Omental fat pad (tissue), 4 donors: ENCODE measurements around the gene TECTA. TPM values are rescaled to one million over a fixed set of nuclear protein-coding genes. Genes with fewer than 3 reads are reported as not detected.

ENCODE experiments used
- ATAC-seq: fragments of 150-250 bp; one replicate; pipeline ENCODE4 v1.9.1; 2016; ENCODE audit warnings: mild to moderate bottlenecking, moderate library complexity; ENCODE audit not compliant: low FRiP score
- DNase-seq: peaks from one replicate; pipeline ENCODE4 v3.0.0-alpha.2; 2019; ENCODE audit warnings: low spot score
- CTCF ChIP-seq, 3 donors: fragments of 450-650 bp; IDR thresholded peaks; one replicate each; pipeline ENCODE4 v1.5.1; 2016 to 2017; ENCODE audit warnings: antibody characterized with exemption in 3 of 3, mild to moderate bottlenecking in 3 of 3, moderate library complexity in 2 of 3
- total RNA-seq, 4 donors: library from RNA; depleted of rRNA; stranded (reverse); fragments of >200 nt; gene quantifications; one replicate each; pipeline ENCODE4 v1.1.0, GENCODE V29; 2016

TECTA gene
- total RNA-seq, 4 donors from 2014 or later: 0.48 to 1.5 (median 1.0) TPM

DNA sequence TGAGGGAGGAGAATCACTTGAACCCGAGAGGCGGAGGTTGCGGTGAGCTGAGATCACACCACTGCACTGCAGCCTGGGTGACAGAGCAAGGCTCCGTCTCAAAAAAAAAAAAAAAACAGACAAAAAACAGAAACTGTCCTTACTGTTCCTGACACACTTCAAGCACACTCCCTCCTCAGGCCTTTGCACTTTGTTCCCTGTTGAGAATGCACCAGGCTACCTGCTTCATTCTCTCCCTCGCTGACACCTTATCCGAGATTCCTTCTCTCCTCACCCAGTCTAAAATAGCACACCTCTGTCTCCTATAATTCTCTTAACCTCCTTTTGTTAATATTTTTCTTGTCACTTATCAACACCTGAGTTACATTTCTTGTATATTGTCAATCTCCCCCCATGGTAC is 32.3 kb upstream of the TECTA start:
- no peak for ATAC-seq
- no peak for TF ChIP-seq CTCF (IDR thresholded peaks at IDR 0.05)
- no peak for DNase-seq

DNA sequence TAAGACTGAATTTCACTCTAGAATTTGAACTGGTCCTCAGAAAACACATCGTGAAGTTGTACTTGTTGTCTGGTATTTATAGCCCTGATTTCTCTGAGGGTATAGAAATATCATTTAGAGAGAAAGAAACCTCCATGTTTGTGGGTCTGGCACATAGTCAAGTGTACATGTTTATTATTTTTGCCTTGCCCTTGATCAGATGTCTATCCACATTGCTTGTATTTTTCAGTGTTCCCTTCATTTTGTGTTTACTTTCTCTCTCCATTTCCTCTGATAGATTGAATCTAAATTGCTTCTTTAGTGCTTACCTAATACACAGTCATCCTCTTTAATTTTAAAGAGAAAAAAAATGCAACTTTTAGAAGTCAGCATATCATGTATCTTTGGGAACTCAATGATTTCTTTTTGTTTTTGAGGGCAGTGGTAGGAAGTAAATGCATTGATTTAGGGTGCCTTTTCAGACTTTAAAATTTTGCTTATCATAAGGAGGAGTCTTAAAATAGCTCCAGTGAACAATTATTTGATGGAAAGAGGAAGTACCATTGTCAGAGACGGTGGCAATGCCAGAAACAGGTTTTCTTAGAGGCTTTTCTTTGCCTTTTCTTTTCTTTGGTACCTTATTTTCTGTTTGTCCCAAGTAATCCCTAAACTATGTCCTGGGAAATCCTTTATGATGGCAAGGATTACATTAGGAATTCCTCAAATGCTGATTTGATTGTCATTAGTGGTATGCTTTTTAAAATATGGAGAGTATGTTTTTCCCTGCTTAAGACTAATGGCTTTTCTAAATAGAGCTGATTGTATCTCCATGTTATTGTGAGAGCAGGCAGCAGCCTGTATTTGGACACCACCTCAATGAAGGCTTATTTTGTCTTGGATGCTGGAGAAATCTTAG is 29.8 kb upstream of the TECTA start:
- TF ChIP-seq CTCF (IDR thresholded peaks at IDR 0.05): no peak
- ATAC-seq (no peak), DNase-seq (no peak)

DNA sequence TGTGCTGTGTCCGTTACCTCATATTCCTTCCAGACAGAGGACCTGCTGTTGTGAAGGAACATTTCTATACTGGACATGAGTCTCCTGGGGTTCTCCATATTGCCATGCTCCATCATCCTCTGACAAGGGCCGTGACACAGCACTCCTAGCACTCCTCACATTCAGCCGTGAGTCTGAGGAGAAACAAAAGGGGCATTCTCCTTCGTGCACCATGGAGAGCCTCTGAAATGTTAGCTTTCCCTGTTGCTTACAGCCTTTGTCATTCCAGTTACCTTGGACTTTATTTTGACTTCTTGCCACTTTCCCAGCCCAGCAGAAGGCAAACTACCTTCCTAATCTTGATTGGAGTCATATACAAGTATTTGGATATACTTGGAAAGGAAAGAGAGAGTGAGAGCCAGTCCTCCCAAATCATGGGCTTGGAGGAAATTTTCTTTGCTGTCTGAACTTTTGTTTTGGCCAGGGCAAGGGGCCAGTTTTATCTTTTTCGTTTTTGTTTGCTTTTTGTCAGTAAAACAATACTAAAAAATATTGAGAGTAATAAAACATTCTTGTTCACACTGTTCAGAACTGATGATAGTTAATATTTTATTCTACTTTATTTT is 29.1 kb upstream of the TECTA start:
- ATAC-seq (no peak), DNase-seq (no peak)

DNA sequence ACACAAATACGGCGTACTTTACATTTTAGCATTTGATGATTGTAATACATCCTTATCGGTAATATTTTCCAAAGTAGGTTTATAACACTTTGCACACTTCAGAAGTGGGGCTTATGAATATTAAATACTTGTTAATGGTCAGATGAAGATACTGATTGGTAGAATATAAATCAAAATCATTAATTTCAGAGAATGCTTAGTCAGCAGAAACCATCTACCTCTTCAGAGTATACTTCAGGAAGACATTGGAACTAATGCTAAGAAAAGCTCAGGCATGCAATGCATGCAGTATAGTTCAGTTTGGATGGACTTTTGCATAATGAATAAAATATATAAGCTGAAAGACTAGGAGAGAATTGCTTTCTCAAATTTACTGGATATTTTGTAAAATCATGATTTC is 19.7 kb upstream of the TECTA start:
- DNase-seq: no peak
- no peak for TF ChIP-seq CTCF (IDR thresholded peaks at IDR 0.05)
- ATAC-seq: no peak

More for the DNA sequence above, 29.1 kb upstream of the TECTA start:
- no peak for TF ChIP-seq CTCF (IDR thresholded peaks at IDR 0.05)

GRCh38 chr11:121082219-121082618 is 18.8 kb upstream of the TECTA start:
- ATAC-seq (no peak), DNase-seq (no peak)
- no peak for TF ChIP-seq CTCF (IDR thresholded peaks at IDR 0.05)

- ATAC-seq (no peak), DNase-seq (no peak)
- no peak for TF ChIP-seq CTCF (IDR thresholded peaks at IDR 0.05)
Observed at GRCh38 chr11:121082670-121083069, 18.4 kb upstream of the TECTA start.

- no peak for ATAC-seq
- no peak for TF ChIP-seq CTCF (IDR thresholded peaks at IDR 0.05)
- DNase-seq: no peak
Observed at GRCh38 chr11:121086866-121087265, 14.2 kb upstream of the TECTA start.
